T follicular helper cell (primary cell): ENCODE data around the gene QDPR.
A peak's percentile ranks its signal among the peaks of the same experiment; 100 is the strongest.
"Not testable (repeated sequence)": the region's sequence is repeated elsewhere in the genome, so short reads cannot be mapped to it uniquely, and the experiment has no call there.

Source experiments
- DNase-seq: peaks from one replicate; pipeline ENCODE4 v3.0.0-alpha.2; 2020; ENCODE audit warnings: low read depth
- total RNA-seq, 2 experiments: gene quantifications; one replicate each; lab custom pipeline; 2026; lab: John Stamatoyannopoulos, UW

QDPR gene
- total RNA-seq = 12.0 to 19.3 reads per million in 2 experiments

DNA sequence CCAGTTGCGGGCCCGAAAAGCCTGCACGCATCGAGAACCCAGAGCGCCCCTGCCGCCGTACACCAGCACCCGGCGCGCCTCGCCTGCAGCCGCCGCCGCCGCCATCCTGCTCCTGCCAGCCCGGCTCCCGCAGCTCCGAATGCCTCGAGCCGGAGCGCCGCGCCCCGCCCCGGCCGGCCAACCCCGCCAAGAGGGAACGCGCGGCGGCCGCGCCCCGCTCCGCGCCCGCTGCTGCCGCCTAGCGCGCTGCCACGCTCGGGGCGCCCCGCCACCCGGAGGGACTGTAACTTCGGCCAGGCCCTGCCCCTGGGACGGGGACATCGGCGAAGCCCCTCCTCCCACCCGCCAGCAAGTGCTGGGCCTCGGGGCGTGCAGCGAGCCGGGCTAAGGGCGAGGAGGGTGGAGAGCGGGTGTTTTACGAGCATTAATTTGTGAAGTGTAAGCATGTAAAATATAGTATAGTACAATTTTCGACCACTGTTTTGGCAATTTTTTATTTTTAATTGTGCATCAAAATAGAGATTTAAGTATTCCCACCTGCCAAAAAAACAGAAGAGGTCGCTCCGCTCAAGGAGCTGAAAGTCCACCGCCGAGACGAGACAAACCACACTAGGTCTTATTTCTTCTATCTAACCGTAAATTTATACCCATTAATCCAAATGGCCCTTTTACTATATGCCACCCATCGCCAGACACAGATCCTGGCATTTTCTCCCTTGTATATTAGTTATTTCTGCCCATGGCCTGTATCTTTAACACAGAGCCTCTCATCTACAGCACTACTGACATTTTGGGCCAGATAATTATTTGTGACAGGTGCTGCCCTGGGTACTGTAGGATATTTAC, at the start of gene QDPR:
TSS of gene QDPR (minus strand) at position 141 of the 846 bp plus-strand sequence. CDS start at position 105, 36 bp downstream.
- peak; percentile 56 for DNase-seq

DNA sequence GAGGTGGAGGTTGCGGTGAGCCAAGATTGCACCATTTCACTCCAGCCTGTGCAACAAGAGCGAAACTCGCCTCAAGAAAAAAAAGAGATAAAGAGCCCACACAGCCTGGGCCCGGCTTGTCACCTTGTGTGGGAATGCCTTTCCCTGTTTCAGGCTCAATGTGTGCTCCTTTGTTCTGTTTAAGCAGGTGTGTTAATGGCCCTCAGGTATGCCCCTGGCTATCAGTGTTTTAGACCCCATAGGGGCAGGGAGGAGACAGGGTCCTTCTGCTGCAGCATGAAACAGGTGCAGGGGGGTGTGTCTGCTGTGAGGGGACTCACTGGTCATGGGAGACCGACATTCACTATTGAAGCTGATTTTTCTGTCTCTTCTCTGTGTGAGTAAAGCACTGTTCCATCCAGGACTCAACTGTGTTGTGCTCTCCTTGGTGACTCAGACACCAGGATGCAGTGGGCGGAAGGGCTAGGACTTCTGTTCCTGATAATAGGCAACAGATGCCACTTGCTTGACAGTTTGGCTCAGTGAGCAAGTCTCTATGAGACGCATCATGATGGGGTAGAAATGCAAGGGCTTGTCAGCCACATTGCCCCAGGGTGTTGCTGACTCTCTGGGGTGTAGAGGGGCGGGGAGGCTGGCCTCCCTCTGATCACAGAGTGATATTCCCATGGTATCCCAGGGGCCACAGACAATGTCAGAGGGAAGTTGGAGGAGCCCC, 49.5 kb upstream of the QDPR start:
- no peak for DNase-seq

DNA sequence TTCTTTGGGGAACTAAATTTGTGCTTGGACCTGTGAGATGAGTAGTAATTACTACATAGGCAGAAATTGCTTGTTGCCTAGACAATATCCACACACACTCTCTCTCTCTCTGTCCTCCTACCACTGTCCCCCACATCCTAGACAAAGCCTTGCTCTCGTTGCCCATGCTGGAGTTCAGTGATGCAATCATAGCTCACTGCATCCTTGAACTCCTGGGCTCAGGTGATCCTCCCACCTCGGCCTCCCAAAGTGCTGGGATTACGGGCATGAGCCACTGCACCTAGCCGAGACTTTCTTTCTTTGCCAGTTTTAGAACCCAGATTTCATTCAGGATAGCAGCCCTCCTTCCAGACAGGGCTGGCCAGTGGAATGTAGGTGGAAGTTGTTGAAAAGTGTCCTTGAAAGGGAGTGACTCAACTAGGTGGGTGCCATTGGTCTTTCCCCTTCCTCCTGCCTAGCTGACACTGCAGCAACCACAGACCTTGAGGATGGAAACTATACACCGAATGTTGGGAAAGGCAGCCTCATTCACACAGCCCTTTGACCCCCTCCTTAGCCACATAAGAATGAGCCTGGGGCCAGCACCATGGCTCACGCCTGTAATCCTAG, 48.3 kb upstream of the QDPR start:
- no peak for DNase-seq

GRCh38 chr4:17559709-17560048, 47.8 kb upstream of the QDPR start:
- no peak for DNase-seq

DNA sequence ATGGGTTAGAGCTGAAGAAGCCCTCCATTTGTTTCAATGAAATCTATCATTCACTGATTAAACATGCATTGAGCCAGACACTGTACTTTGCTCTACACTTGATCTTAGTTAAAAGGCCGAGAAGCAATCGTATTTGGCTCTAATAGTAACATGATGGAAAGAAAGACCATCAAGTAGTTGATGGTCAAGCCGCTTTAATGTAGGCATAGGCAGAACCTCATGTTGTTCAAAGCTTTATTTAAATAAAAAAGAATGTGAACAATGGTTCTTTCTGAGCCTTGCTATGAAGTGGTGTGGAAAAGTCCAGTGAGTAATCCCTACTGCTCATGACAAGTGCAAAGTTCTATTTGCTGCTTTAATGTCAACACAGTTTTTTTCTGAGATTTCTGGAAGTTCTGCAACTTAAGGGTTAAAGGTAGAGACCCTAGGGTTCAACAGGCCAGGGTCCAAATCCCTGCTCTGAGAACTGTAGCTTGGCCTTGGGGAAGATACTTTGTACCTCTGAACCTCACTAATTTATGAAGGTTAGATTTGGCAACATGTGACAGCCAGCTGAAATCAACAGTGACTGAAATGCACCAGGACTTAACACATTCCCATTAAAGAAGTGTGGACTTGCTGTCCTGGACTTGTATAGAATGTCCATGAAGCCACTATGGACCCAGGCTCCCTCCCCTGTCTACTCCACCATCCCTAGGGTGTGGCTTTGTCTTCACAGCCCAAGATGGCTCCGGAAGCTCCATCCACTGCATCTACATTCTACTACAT, 47.2 kb upstream of the QDPR start:
- no peak for DNase-seq

DNA sequence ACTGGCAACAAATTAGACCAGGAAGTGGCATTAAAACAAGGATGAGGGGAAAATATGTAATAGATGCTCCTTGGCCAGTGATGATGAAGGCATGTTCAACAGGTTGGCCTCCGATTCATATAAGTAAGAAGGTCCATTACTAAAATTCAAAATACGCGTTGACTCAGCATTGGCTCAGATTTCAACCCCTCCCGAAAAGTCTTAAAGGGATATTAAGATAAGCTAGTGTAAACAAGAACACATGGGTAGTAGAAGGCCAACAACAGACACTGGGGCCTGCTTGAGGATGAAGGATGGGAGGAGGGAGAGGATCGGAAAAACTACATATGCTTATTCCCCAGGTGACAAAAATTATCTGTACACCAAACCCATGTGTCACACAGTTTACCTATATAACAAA, 46.0 kb upstream of the QDPR start:
- no peak for DNase-seq

DNA sequence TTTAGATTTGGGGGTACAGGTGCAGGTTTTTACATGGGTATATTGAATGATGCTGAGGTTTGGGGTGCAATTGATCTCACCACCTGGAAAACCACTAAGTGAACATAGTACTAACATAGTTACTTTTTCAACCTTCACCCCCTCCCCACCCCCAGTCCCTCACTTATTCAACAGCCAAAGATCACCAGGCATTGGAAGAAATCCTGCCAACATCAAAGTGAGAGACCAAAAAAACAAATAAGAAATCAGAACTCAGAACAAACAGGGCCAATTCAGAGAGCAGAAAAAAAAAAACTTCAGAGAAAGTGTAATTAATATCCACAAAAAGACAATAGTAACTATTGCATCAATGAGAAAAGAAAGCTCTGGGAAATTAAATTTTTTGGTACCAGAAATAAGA, 44.6 kb upstream of the QDPR start:
- DNase-seq = no peak

DNA sequence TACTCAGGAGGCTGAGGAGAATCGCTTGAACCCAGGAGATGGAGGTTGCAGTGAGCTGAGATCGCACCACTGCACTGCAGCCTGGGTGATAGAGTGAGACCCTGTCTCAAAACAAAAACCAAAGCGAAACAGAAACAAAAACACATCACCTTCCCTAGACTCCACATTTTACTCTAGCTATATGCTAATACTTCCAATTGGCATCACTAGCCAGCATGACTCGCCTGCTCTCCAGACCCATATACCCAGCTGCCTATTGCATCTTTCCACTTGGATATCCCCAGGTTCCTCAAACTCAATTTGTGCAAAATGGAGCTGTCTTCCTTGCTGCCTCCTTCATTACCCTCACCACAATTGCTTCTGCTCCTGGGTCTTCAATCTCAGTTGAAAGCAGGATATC, 42.7 kb upstream of the QDPR start:
- DNase-seq = no peak

GRCh38 chr4:17552427-17552826, 40.5 kb upstream of the QDPR start:
- DNase-seq = no peak

DNA sequence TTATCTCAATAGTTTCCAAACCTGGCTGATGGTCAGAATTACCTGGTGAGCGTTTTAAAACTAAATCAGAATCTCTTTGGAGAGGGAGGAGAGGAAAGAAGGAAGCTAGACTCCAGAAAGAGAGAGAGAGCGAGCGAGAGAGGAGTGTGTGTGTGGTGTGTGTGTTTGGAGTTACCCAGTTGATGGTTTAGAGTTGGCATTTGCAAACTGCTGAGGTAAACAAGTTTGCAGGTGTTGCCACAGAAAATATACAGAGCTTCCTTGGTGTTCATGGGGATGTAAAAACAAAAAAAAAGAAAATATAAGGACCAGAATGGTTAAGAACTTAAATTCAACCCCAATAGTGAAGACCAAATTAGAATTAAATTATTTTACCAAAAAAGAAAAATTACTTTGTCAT, 38.7 kb upstream of the QDPR start:
- DNase-seq = no peak

DNA sequence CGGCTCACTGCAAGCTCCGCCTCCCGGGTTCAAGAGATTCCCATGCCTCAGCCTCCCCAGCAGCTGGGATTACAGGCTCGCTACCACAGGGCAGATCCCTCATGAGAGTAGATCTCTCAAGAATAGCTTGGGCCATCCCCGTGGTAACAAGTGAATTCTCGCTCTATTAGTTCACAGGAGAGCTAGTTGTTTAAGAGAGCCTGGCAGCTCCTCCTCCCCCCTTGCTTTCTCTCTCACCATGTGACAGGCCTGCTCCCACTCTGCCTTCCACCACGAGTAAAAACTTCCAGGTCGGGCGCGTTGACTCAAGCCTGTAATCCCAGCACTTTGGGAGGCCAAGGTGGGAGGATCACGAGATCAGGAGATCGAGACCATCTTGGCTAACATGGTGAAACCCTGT, 34.8 kb upstream of the QDPR start:
- DNase-seq = no peak

- no peak for DNase-seq
These were observed 34.3 kb upstream of the QDPR start for GRCh38 chr4:17546222-17546621.

GRCh38 chr4:17545374-17546140, 33.7 kb upstream of the QDPR start:
- no peak for DNase-seq

DNA sequence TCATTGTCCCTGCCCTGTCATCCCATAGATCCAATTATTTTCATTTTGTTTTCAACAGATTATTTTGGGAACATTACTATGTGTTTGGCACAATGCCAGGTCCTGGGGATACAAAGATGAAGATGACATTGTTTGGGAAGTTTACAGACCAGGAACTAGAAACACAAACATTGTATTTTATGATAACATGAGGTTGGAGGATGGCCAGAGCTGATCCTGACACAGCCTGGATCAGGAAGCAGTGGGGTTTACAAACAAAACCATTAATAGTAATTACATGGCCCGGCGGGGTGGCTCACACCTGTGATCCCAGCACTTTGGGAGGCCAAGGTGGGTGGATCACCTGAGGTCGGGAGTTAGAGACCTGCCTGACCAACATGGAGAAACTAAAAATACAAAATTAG, 32.9 kb upstream of the QDPR start:
- DNase-seq = no peak

DNA sequence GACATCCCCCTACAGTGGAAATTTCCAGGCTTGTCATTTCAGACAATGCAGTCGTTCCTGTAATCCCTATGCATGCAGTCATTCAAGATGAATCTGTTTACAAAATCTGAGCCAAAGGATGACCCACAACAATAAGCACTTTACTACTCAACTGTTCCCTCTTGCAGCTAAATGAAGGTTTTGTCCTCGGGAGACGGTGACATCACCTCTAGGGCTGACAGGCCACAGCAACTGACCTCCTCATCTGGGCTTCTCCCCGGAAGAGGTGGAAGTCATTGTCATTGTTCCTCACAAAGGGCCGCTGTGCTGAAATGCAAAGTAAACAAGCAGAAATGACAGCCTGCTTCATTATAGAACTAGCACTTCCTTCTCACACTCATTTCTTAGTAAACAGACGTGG, 32.3 kb upstream of the QDPR start:
- DNase-seq = no peak

DNA sequence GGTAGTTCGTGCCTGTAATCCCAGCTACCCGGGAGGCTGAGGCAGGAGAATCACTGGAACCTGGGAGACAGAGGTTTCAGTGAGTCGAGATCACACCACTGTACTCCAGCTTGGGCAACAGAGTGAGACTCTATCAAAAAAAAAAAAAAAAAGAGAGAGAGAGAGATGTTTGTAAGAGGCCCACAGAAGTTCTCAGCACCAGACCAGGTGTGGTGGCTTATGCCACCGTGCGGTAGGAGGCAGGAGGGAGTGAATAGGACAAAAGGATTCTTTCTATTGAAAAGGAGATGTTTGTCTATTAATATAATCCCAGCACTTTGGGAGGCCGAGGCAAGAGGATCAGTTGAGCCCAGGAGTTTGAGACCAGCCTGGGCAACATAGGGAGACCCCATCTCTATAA, 25.2 kb upstream of the QDPR start:
- not testable (repeated sequence) for DNase-seq

- no peak for DNase-seq
These were observed 24.0 kb upstream of the QDPR start for GRCh38 chr4:17535906-17536305.

DNA sequence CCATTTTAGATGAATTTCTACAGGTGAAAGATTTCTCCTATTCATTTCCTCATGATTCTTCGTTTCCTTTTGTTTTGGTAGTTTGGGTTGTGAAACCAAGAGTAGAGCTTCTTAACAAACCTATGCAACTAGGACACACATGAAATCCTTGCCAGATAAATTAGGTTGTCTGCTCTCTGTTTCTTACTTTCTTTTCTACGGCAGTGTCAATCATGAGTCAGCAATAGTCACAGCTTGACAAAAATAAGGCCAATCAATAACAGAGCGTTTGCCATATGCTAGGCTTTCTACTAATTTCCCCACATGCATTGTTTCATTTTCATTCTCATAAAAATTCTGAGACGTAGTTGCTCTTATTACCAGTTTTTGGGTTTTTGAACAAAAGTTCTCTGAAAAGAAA, 23.4 kb upstream of the QDPR start:
- no peak for DNase-seq

DNA sequence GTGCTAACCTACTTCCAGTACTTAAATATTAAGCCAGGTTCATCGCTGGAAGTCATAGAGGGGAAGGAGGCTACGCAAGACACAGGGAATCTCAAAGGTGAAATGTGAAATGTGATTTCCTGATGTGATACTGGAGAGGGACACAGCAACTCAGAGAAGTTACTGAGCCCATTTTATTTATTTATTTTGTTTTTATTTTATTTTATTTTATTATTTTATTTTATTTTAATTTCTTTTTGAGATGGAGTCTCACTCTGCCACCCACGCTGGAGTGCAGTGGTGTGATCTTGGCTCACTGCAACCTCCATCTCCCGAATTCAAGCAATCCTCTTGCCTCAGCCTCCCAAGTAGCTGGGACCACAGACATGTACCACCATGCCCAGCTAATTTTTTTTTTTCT, 22.8 kb upstream of the QDPR start:
- no peak for DNase-seq

- no peak for DNase-seq
These were observed 19.8 kb upstream of the QDPR start for GRCh38 chr4:17531538-17532285.
